Measurements from ENCODE around the gene IL36RN.

Gene IL36RN

DNA sequence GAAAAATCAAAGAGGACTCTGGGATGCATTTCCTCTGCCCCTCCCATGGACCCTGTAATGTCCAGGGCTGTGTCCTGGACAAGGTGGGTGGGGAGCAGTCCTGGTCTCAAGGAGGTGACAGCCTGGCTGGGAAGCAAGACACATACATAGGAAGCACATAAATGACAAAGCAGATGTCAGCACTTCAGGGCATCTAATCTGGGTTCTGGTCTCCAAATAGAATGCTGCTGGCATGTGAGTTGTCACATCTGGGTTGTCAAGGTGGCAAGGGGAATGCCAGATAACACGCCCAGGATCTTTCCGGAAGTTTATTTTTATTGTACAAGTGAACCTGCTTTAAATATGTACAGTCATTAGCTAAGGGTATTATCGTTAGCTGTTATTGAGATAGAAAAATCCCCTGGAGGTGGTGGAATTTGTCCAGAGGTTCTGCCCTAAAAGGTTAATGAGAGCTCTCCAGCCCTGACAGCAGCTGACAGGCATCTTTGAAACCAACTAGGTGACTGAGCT is 14.4 kb downstream of the IL36RN start:
- TF ChIP-seq GATA2 (IDR thresholded peaks at IDR 0.05; ENCODE audit: low read depth, low read length) = no peak
- no peak for TF ChIP-seq GATA3 (IDR thresholded peaks at IDR 0.05; ENCODE audit: low read depth, low read length)

DNA sequence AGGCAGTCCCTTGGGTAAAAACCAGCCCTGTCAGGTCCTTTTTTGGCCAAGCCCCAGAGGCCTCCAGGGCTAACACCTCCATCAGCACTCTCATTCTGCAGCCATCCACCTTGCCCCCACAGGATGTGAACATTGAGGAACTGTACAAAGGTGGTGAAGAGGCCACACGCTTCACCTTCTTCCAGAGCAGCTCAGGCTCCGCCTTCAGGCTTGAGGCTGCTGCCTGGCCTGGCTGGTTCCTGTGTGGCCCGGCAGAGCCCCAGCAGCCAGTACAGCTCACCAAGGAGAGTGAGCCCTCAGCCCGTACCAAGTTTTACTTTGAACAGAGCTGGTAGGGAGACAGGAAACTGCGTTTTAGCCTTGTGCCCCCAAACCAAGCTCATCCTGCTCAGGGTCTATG is 16.0 kb downstream of the IL36RN start:
- TF ChIP-seq GATA2 (IDR thresholded peaks at IDR 0.05; ENCODE audit: low read depth, low read length) = no peak
- no peak for TF ChIP-seq GATA3 (IDR thresholded peaks at IDR 0.05; ENCODE audit: low read depth, low read length)

GRCh38 chr2:113075600-113075999 is 16.6 kb downstream of the IL36RN start:
- TF ChIP-seq GATA2 (IDR thresholded peaks at IDR 0.05; ENCODE audit: low read depth, low read length) (no peak), GATA3 (IDR thresholded peaks at IDR 0.05; ENCODE audit: low read depth, low read length) (no peak)

GRCh38 chr2:113076954-113077669 is 18.1 kb downstream of the IL36RN start:
- TF ChIP-seq GATA3 (IDR thresholded peaks at IDR 0.05; ENCODE audit: low read depth, low read length) (no peak), GATA2 (IDR thresholded peaks at IDR 0.05; ENCODE audit: low read depth, low read length) (no peak)

DNA sequence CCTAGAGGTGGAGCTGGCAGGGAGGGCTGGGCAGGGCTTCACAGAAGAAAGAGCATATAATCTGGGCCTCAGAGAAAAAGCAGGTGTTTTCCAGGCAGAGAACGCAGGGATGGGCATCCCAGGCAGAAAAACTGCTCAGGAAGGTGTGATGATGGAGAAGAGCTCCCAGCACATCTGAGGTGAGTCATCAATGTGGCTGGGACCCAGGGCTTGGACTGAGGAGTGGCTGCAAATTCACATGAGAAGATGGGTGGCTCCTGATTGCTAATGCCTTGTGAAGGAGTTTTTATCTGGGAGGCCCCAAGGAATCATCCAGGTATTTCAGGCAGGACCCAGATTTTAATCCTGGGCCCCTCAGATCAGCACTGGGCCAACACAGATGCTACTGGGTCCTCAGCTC is 18.9 kb downstream of the IL36RN start:
- no peak for TF ChIP-seq GATA3 (IDR thresholded peaks at IDR 0.05; ENCODE audit: low read depth, low read length)
- TF ChIP-seq GATA2 (IDR thresholded peaks at IDR 0.05; ENCODE audit: low read depth, low read length) = no peak

- TF ChIP-seq GATA3 (IDR thresholded peaks at IDR 0.05; ENCODE audit: low read depth, low read length) = no peak
- no peak for TF ChIP-seq GATA2 (IDR thresholded peaks at IDR 0.05; ENCODE audit: low read depth, low read length)
Measured at GRCh38 chr2:113078350-113078839, 19.4 kb downstream of the IL36RN start.

- TF ChIP-seq GATA2 (IDR thresholded peaks at IDR 0.05; ENCODE audit: low read depth, low read length) (no peak), GATA3 (IDR thresholded peaks at IDR 0.05; ENCODE audit: low read depth, low read length) (no peak)
Measured at GRCh38 chr2:113079131-113079530, 20.1 kb downstream of the IL36RN start.

DNA sequence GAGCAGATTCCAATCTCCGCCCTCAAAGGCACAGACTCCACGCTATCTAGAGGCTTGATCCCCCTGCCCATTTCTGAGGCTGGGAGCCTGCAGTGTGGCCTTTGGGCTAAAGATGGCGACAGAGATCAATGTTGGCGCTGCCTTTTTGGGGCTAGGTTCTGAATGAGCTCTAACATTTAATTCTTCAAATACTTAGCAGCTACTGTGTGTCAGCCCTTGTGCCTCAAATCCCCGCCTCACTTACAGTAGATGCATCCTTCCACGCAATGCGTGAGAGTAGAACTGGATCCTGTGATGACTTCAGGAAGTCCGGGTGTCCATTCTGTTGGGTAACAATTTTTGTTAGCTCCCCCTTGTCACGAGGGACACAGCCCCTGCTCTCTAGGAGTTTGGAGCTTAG is 21.1 kb downstream of the IL36RN start:
- TF ChIP-seq GATA3 (IDR thresholded peaks at IDR 0.05; ENCODE audit: low read depth, low read length) (no peak), GATA2 (IDR thresholded peaks at IDR 0.05; ENCODE audit: low read depth, low read length) (no peak)

DNA sequence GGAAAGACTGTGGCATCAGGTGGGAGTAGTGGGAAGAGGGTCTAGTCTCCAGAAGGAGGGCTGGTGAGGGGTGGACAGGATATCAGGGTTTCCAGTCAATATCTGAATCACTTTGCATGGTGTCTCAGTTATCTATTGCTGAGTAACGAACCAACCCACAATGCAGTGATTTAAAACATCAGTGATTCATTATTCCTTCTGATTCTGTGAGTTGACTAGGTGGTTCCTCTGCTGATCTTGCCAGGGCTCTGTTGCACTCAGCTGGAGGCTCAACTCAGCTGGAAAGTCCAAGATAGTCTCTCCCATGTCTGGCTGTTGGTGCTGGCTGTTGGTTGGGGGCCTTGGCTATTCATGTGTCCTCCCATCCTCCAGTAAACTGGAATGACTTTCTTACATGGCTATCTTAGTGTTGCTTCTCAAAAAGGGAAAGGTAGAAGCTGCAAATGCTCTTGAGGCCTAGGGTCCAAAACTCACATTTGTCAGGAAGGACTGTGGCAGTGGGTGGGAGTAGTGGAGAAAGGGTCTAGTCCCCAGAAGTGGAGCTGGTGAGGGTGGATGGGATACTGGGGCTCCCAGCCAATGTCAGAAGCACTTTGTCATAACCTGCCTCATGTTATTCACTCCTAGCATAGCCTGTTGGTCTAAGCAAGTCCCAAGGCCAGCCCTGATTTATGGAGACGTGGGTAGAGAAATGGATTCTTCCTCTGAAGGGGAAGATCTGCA is 22.7 kb downstream of the IL36RN start:
- TF ChIP-seq GATA2 (IDR thresholded peaks at IDR 0.05; ENCODE audit: low read depth, low read length) (no peak), GATA3 (IDR thresholded peaks at IDR 0.05; ENCODE audit: low read depth, low read length) (no peak)

GRCh38 chr2:113083296-113083695 is 24.3 kb downstream of the IL36RN start:
- TF ChIP-seq GATA3 (IDR thresholded peaks at IDR 0.05; ENCODE audit: low read depth, low read length) = no peak
- no peak for TF ChIP-seq GATA2 (IDR thresholded peaks at IDR 0.05; ENCODE audit: low read depth, low read length)

- TF ChIP-seq GATA2 (IDR thresholded peaks at IDR 0.05; ENCODE audit: low read depth, low read length) (no peak), GATA3 (IDR thresholded peaks at IDR 0.05; ENCODE audit: low read depth, low read length) (no peak)
Measured at GRCh38 chr2:113084249-113085000, 25.4 kb downstream of the IL36RN start.

GRCh38 chr2:113085542-113085941 is 26.5 kb downstream of the IL36RN start:
- TF ChIP-seq GATA2 (IDR thresholded peaks at IDR 0.05; ENCODE audit: low read depth, low read length) (no peak), GATA3 (IDR thresholded peaks at IDR 0.05; ENCODE audit: low read depth, low read length) (no peak)

DNA sequence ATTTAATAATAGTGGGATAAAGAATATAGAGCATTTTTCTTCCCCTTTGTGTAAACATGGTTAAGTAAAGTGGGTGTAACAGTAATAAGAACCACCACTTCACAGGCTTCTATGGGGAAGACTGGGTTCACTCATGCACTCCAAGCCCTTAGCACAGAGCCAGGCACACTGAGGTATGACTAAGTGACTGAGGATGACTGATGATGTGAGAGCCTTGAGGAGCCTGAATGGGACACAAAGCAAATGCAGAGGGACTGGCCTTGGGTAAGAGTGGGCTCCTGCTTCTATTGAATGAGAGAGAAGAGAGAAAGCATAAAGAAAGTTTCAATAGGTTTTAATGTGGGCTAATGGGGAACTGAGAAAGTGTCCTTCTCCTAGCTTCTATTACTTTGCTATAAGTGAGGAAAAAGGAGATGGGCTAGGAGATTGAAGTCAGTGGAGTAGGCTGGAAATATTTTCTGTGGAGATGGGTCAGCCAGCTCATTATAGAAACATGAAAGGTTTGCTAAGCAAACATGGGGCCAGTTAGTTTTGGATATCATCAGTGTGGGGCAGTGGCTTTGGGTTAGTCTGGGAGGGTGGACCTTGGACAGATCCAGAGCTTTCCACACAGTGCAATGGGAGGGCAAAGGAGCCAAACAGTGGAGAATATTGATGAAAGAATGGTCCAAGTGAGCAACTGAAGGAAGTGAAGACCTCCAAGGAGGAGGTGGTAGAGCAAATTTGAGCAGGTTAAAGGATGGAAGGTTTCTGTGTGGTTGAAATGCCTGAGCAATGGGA is 29.4 kb downstream of the IL36RN start:
- TF ChIP-seq GATA2 (IDR thresholded peaks at IDR 0.05; ENCODE audit: low read depth, low read length) (no peak), GATA3 (IDR thresholded peaks at IDR 0.05; ENCODE audit: low read depth, low read length) (no peak)

Data from SH-SY5Y (cell line).